ENCODE results near the gene WNK2.

DNA sequence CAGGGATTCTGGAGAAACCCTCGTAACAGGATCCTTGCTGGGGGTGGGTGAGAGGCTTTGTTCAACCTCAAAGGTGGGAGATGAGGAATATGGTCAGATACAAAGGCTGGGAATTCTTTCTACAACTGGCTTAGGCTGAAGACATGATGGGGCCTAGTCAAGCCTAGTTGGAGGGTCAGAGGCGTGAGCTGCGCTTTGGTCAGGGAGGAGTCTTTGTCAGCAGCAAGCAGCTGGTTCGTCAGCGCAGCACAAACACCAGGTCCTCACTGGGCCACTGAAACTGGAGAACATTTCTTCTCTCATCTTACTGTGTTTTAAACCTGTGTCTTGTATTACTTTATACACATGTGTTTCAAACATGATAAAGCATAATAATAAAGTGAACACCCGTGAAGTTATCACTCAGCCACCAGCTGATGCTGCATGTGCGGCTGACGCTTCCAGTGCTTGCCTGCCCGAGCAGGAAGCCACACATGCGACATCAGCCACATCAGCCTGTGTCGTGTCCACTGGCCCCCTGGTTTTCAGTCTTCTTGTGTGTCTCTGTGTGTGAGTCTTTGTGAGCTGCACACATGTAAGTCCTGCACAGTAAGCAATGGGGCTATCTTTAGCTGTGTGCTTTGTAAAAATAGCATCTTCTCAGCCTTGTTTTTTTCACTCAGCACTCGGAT is 81.5 kb downstream of the WNK2 start:
- no peak for TF ChIP-seq CTCF (IDR thresholded peaks at IDR 0.05; ENCODE audit: low read depth, low read length)
- TF ChIP-seq MYC (IDR thresholded peaks at IDR 0.05; ENCODE audit: low read depth, low read length), result no peak
- TF ChIP-seq POLR2A (IDR thresholded peaks at IDR 0.05; ENCODE audit: extremely low read depth, insufficient read length), result no peak
